CD4-positive, alpha-beta T cell treated with Interleukin-6 for 4 hours (primary cell): ENCODE data around the gene PDK2.
A peak's percentile ranks its signal among the peaks of the same experiment; 100 is the strongest.

Experiments used
- DNase-seq: peaks from one replicate; pipeline ENCODE4 v3.0.0-alpha.2; 2020; ENCODE audit warnings: mixed read lengths

PDK2 gene

DNA sequence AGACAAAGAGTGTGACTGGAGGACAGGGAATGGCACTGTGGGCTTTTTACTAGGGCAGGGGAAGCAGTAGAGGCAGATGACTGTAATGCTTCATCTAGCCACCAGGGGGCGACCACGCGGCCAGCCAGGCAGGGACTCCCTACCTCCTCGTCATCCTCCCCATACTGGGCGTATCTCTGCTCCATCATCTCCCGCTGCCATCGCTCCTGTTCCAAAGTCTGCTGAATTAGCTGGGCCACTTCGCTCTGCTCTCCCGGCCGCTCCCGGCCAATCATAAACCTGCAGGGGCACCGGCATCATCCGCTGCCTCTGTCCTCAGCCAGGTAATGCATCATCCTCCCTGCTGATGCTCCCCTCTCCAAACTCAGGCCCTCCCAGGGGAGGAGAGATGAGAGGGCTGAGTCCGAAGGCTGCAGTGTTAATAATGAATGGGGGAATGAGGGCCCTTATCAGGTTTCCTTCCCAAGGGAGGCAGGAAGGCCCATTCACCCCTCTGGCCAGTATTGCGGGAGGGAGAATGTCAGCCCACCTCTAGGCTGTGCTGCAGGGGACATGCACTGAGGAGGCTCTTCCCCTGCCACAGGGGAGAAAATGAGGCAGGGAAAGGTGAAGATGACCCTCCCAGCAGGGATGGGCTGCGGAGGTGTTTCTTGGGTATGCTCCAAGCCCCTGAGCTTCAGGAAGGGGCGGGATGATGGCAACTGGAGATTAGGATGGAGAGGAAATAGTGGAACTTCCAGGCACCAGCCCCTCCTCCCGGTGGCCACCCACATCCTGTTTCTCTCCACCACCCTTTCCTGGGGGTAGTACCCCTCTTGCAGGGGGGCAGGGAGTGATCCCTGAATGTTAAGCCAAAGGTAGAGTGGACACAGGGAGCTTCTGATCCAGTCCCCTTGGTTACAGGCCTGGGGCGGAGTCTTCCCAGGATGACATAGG lies 45.1 kb downstream of the PDK2 start:
- DNase-seq: peak; percentile 85

DNA sequence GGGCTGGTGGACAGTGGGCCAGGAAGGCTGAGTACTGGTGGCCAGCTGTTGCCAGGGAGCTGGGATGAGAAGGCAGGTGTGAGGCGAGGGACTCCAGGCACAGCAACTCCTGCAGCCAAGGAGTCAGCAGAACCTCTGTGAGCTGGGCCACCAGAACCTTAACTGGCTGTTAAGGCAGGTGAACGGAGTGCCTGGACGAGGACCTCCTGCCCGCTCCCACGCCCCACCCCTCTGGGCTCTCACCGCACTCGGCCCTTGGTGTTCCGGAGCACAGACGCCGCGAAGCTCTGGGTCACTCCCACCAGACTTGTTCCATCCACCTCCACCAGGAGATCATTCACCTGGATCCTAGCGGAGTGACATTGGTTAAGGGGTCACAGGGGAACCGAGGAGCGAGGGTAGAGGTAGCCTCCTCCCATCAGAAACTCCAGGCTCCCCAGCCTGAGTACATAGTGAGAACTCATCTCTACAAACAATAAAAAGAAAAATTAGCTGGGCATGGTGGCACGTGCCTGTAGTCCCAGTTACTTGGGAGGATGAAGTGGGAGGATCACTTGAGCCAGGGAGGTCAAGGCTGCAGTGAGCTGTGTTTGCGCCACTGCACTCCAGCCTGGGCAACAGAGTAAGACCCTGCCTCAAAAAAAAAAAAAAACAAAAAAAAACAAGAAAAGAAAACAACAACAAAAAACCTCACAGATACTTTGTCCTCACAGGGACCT lies 46.0 kb downstream of the PDK2 start:
- DNase-seq: no peak

DNA sequence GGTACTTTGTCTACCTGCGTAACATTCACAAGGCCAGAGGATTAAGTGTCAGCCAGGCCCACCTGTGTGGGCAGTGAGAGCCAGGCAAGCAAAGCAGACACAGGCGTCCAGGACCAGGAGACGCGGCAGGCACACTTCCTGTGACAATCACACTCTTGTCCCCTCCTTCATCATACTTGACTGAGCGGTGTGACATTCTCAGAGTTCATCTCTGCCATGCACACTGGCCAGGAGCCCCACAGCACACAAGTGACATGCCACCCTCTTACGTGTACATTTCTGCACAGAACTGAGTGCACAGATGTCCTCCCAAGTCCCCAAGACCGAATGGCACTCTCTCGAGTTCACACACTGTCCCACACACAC lies 46.6 kb downstream of the PDK2 start:
- peak; percentile 30 for DNase-seq

DNA sequence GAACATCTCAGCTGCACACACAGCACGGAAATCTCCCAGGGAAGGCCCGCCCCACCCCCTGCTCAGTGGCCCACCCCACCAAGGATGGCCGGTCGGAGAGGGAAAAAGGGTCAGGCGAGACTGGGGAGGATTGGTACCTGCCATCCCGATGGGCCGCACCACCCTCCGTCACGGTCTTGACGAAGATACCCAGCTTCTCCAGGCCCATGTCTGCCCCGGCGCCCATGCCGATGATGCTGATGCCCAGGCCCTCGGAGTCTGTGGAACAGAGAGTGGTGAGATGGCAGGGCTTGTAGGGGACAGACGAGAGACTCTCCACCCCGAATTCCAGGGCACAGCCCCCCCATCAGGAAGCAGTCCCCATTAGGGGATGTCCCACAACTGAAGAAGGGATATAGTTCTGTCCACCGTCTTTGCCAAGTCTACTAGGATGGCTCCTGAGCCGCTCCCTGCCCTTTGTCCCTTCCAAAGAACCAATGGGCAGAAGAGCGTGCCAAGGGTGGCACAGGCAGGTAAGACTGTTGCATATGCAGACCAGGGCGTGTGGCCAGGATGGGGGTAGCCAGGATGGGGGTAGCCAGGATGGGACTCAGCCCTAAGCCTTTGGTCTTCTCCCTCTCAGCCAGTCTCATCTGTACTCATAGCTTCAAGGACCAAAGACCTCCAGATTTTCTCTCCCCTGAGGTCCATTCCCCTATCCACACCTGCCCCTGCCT lies 48.5 kb downstream of the PDK2 start:
- DNase-seq: no peak

DNA sequence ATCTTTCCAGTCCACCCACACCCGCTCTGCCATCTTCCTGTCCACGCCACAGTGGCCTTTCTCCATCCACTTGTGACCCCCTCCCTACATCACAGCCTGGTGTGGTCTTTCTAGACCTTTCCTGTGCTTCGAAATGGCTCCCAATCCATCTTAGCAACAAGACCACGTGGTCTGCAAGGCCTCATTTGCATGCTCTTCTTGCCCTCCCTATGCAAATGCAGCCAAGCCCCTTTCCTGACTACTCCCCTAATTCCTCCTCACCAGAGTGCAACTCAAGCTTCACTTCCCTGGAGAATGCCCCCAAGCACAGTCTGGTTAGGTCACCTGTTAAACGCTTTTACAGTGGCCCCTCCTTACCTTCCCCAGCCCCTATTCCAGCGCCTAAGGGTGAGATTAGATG lies 49.2 kb downstream of the PDK2 start:
- no peak for DNase-seq

DNA sequence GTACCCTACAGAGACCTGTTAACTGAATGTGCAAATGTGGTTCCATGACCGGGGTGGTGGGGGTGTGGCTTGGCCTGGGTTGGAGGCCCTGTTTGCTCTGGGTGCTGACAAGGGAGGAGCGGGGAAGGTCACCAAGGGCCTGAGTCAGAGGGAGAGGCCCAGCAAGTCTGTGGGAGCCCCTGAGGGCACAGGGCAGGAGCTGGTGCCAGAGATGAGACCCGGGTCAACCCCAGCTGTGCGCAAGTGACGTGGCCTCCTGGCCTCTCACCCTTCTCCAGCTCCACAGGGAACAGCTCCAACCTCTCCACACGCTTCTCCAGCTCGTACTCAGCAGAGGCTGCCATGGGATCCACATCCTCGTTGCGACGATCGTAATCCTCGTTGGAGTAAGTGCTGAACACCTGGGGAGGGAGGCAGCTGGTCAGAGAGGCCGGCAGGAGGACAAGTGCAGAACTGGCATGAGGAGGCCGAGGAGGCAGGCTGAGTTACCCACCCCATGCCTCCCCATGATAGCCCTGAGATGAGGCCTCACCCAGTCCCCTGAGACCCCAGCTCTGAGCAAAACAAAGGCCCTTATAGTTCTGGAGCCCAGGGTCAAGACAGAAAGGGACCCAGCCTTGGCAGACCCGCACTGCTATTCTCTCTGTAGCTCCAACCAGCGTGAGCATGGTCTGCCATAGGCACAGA lies 49.8 kb downstream of the PDK2 start:
- no peak for DNase-seq

DNA sequence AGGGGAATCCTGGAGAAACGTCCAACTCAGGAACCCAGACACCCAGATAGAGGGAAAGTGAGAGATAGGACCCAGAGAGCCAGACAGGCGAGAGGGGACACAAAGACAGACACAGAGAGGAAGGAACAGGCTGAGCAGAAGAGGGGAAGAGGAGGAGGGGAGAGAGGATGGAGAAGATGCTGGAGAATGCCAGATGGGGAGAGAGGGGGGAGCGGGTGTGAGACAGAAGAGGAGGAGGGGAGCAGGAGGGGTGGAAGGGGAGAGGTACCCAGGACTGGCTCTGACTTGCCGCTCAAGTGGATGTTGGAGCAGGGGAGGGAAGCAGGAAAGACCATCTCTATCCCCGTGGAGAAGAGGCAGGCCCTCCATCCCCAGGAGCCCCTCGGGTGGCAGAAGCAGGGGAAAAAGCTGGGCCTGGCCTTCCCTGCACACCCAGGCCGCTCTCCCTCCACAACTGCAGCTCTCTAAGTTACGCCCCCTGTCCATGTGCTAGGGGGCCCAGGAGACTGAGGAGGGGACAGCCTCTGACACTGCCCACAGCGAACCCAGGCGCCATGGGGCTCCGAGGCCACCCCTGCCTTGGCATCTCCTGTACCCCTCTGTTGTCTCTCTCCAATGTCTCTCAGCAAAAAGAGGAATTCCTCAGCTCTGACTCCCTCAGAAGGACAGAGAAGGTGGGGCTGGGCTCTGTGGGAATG lies 50.5 kb downstream of the PDK2 start:
- DNase-seq: no peak

DNA sequence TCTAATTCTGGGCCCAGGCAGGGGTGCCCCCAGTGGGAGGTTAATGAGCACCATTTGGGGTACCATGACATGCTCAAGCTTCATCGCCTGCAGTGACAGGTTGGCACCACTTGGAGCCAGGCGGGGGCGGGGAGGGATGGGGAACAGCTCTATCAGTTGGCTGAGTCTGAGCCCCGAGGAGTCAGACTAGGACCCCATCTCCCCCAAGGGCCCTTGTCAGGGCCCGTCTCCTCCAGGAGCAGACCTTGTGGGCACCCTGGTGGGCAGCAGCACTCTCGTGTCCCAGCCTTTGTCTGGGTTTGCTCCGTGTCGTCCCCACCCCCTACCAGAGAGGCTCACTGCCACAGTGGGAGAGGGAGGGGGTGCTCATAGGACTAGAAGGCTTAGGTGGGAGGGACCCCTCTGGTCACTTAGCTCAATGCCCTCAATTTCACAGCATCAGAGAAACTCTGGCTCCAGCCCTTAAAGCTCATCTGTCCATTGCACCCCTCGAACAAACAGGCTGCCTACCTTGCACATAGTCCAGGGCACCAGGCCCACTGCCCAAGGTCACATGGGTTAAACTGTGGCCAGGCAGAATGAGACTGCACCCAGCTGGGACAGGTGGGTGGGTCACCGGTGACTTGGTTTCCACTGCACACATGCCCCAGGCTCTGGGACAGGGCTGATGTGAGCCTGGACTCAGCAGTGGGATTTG lies 51.2 kb downstream of the PDK2 start:
- peak; percentile 32 for DNase-seq

DNA sequence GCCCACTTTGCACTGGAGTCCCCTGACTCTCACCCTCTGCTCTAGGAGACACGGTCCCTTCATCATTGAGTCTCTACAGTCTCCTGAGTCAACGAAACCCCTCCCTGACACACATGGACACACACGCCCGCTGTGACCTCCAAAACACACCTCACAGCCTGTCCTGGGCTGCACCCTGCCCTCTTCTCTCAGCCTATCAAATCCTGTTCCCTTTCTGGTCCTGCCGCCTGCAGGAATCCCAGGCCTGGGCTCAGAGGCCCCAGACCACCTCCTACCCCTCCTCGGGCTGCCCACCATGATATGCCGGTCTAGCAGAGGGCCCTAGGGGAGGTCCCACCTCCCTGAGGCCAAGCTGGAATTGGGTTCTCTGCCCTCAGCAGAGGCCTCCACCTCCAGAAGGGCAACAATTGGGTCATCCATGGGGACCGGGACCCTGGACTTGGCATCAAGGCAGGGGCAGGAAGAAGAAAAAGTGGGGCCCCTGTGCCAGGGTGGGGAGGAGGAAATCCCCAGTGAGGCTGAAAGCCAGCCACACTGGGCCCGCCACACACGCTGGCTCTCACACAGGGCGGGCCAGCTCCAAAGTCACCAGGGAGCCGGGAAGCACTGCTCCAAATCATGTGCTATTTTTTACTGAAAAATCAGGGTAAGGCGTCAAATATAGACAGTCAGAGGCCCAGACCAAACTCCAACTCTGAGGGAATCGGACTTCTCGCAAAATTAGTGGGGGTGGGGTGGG lies 51.9 kb downstream of the PDK2 start:
- peak; percentile 38 for DNase-seq

DNA sequence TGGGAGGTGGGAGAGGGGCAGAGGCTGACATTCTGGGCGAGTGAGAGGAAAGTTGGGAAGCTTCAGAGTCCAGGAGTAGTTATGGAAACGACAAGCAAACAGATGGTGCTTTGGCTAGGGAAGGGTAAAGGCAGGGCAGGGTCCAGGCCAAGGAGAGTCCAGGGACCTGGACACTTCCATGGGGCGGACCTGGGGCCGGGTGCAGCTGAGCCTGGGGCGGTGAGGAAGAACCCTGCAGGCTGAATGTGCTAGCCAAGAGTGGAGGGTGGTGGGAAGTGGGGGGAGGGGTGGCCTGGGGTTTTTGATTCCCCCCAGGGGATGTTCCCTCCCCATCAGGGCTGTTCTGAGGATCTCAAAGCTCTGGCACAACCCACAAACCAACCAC lies 52.7 kb downstream of the PDK2 start:
- DNase-seq: no peak

DNA sequence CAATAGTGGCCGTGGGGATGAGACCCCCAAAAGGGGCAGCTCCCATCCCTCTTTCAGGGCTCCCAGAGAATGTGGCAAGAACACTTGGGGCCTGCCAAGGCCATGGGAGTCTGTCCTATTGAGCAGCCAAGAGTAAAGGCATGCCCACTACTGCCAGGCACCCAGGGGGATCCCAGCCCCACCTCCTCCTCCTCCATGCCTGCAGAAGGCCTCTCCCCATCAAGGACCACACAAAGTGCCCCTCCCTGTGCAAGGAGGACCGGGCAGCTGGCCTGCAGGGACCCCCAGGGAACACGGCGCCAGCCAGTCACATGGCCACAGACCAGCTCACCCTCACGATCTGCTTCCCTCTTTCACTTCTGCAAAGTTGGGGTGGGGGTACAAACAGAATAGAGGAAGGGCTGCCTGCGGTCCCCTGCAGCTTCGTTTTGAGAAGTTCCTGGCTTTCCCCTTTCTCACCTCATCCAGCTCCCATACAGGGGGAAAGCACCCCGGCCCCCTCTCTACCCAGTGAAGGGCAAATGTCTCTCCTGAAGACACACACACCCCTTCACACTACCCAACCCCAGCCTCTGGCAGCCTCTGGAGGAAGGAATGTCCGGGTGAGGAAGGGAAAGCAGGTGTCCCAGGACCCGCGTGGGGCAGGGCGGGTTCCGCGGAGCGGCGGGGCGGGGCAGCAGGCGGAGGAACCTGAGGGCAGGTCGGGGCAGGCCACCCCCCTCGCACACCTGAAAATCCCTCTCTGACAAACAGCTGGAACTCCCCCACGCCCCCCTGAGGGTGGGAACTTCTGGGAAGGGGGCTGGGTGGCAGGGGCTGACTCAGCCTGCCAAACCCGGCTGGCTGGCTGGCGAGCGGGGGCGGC lies 53.3 kb downstream of the PDK2 start:
- peak; percentile 90 for DNase-seq

DNA sequence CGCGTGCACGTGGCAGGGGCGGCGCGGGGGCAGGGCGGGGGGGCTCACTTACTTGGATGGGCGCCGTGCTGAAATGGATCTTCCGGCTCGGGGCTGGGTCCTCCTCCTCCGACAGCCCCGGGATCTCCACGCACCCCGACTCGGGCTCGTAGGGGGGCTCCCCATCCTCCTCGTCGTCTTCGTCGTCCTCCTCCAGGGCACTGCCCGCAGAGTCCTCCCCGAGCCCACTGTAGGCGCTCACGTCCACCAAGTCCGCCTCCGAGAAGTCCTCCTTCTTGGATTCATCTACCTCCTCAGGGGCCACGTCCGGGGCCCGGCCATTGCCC lies 53.9 kb downstream of the PDK2 start:
- DNase-seq: no peak

DNA sequence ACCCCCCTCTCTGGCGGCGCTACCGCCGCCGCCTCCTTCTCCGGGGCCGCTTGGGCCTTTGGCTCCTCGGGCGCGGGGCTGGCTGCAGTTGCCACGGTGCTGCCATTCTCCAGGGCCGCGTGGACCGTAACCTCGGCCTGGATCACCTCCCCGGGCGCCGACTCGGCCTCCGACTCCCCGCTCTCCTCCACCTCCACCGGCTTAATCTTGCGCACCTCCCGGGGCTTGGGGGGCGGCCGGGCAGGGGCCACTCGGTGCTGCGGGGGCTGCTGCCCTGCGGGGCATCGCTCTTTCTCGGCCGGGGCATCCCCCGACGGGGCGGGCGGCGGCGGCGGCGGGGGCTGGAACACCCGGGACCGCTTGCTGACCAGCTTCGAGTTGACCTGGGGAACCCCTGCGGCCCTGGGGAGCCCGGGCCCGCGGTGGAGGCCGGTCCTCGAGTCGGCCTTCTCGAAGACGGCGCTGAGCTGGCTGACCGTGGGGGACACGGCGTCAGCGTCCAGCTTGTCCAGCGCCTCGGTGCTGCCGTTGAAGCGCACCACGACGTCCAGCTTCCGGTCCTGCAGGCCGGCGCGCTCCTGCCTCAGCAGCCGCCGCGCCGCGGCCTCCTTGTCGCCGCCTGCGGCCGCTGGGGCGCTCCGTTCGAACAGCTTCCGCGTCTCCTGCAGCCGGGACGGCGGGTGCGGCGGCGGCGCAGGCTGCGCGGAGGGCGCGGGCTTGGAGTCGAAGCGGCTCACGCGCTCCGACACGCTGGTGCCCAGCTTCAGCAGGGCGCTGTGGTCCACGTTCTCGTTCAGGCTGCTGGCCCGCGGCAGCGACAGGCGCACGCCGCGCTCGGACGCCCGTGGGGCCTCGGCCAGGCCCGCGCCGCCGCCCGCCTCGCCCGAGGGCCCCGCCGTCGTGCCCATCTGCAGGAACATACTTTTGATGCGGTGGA lies 54.5 kb downstream of the PDK2 start:
- peak; percentile 71 for DNase-seq

DNA sequence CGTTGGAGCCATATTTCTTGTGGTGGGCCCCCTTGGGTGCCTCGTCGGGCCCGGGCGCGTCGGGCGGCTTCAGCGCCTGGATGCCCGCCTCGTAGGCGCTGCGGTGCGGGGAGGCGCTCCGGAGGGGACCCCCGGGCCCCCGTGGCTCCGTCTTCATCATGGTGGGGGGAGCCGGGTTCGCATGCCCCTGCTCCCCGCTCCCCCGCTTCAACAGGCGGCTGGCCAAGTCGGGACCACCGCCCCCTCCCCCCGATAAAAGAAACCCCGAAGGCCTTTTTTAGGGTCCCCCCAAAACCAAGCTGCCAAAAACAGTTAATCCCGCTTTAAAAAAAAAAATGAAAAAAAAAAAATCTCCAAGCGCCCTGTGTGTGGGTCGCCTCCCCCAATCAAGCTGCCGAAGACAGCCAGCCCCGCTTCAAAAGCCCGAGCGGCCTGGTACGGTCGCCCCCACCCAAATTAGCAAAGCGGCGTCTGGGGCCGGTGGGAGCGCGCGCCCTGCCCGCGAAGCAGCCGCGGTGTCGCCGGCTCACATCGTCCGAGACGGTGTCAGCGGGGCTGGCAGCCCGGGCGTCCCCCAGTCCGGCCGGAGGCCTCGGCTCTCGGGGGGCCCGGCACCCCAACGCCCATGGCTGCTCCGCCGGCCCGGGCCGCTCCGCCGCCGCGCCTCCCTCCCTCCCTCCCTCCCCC lies 55.3 kb downstream of the PDK2 start, which contains the start of gene PPP1R9B:
PPP1R9B (minus strand) TSS at position 324 of the 687 bp plus-strand sequence; CDS start at position 160, 164 bp downstream.
- DNase-seq: no peak

DNA sequence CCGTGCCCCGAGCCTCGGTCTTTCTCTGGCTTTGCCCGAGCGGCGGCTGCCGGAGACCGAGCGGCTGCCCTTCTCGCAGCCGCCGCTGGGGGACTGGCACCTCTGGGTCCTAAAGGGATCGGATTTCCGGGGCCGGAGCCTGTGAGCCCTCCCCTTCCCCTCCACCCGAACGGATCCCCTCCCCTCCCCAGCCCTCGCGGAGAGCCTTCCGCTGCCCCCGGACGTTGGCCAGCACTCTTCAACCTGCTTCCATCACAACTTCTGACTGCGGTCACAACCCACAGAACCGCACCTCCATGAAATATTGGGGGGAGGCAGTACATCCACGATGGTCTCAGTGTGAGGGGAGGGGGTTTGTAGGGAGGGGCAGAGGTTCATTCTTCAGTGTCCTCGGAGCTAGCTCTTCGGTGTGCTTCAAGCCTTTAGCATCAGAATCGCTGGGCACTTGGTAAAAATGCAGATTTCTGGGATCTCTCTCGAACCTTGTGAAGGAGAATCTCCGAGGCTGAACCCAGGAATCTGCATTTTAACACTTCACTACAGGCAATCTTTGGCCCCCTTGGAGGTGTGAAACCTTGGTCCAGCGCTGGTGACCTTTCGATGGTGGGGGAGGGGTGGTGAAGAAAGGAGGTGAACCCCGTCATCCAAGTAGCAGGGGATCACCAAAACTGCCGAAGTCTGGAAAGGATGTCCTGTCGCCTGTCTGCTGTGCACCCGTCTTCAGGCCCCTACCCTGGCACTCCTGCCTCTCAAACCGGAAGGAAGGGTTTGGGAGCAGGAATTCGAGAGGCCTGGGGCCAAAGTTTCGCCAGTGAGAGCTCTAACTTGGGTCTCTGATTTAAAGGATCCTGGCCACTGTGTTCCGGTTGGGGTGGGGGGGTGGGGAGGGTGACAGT lies 56.1 kb downstream of the PDK2 start:
- peak; percentile 88 for DNase-seq

DNA sequence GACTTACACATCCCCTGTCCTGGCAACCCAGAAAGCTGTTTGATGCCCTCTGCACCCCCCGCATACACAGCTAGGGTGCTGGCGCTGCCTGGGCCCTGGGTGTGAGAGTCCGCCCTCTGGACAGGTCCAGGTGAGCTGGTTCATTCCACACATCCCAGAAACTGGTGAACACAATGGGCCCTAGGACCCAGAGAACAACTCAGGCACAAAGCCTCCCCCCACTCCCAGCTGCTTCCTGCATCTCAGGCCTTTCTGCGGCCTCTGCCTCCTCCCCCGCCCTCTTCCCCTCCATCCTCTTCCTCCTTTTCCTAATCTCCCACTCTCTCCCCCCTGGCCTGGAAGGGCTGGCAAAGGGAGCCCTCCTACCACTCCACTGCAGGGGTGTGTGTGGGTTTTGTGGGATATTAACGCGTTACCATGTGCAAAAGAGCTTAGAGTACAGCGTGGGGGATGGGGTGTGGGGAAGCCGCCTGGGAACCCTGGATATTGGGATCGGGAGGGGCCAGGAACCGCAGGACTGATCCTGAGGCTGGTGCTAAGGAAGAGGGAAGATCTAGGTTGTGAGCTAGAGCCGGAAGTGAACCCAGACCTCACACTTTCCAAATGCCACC lies 56.9 kb downstream of the PDK2 start:
- DNase-seq: peak; percentile 64

DNA sequence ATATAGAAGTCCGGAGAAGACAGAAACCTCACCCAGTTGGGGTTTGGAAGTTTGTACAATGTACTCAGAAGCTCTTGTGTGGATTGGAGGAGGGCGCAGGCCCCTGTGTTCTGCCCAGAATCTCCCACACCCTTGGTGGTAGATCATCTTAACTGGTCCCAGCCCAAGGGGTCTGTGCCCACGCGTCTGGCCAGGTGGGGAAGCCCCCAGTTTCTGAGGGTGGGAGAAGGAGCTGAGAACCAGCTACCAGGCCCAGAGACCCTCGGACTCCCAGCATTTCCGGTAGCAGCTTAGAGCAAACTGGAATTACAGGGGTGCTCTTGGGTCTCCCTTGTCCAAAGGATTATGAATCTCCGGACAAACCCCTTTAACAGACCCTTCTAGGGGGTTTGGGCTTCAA lies 57.6 kb downstream of the PDK2 start:
- DNase-seq: no peak
